Adrenal gland (tissue), 5 donors: ENCODE results near the gene GRID1.

Source experiments
- POLR2A ChIP-seq, 2 donors: fragments of 450-650 bp; IDR thresholded peaks; one replicate each; pipeline ENCODE4 v1.6.1; 2017; ENCODE audit warnings: antibody characterized with exemption in 2 of 2, mild to moderate bottlenecking in 2 of 2, moderate library complexity in 1 of 2
- TF ChIP-seq, protein P1 (sequence below), 6 experiments: fragments of 450-650 bp in 4 of 6; fragments of 200-600 bp in 2 of 6; sonication (generic) in 1 of 6; IDR thresholded peaks; 1 replicate in 5 of 6; 2 replicates in 1 of 6; pipeline versions ENCODE4 v1.5.1 to v1.8.0; 2016 to 2021; ENCODE audit warnings: antibody characterized with exemption in 6 of 6, mild to moderate bottlenecking in 2 of 6, moderate library complexity in 1 of 6
- donor health status: DM: no; HTN: no; CAD: no.

DNA sequence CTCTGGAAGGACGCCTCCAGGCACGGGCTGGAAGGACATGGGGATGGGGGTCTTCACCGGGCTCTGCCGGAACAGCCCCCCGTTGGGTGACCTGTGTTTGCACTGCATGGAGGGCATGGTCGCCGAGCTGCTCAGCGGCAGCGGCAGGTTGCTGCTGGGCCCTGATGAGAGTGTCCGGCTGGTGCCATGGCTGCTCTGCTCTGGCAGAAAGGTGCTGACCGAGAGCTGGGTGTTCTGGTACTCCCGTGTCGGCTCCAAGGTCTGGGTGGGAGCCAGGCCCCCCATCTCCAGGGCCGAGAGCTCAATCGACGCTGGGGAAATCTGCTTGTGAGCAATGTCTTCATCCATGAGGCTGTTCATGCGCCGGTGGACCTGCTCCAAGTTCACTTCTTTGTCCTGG, 764.3 kb downstream of the GRID1 start:
- TF ChIP-seq, protein P1, sequence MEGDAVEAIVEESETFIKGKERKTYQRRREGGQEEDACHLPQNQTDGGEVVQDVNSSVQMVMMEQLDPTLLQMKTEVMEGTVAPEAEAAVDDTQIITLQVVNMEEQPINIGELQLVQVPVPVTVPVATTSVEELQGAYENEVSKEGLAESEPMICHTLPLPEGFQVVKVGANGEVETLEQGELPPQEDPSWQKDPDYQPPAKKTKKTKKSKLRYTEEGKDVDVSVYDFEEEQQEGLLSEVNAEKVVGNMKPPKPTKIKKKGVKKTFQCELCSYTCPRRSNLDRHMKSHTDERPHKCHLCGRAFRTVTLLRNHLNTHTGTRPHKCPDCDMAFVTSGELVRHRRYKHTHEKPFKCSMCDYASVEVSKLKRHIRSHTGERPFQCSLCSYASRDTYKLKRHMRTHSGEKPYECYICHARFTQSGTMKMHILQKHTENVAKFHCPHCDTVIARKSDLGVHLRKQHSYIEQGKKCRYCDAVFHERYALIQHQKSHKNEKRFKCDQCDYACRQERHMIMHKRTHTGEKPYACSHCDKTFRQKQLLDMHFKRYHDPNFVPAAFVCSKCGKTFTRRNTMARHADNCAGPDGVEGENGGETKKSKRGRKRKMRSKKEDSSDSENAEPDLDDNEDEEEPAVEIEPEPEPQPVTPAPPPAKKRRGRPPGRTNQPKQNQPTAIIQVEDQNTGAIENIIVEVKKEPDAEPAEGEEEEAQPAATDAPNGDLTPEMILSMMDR (IDR thresholded peaks at IDR 0.05), result no peak
- TF ChIP-seq POLR2A (IDR thresholded peaks at IDR 0.05), result no peak
